H1 (cell line): ENCODE measurements around the gene TOPORS. TPM values are rescaled to one million over a fixed set of nuclear protein-coding genes. Genes with fewer than 3 reads are reported as not detected.

Experiments used
- CTCF ChIA-PET: fragments of 300-600 bp; sonication (Branson Sonifier 250); formaldehyde crosslinking; loops from one replicate; lab custom pipeline; 2021; ENCODE audit not compliant: partially characterized antibody; lab: Charles Lee
- POLR2A ChIA-PET: fragments of 300-600 bp; sonication (Branson Sonifier 250); formaldehyde crosslinking; loops from one replicate; lab custom pipeline; 2021; ENCODE audit warnings: inconsistent platforms; ENCODE audit not compliant: partially characterized antibody; lab: Charles Lee
- DNase-seq, 2 experiments: peaks; one replicate each; pipeline versions ENCODE4 v3.0.0 to v3.0.0-alpha.2; 2010 to 2022; ENCODE audit warnings: low spot score in 2 of 2, low read depth in 1 of 2, mixed read lengths in 1 of 2
- FAIRE-seq: peaks from 2 replicates; lab custom pipeline; 2011; peaks lifted over from hg19 to GRCh38; lab: Jason Lieb, UNC
- H2AFZ ChIP-seq: 2 replicates; pipeline ENCODE4 v1.8.1; 2012; ENCODE audit warnings: low read length, inconsistent platforms
- H2AK5ac ChIP-seq: 2 replicates; pipeline ENCODE4 v1.6.1; 2013; ENCODE audit warnings: low read depth, low read length
- H2BK120ac ChIP-seq: replicated peaks from 2 replicates; pipeline ENCODE3; 2013; ENCODE audit warnings: low read depth, low read length, inconsistent platforms
- H2BK12ac ChIP-seq: 2 replicates; pipeline ENCODE4 v1.6.1; 2013; ENCODE audit warnings: low read depth, low read length
- H2BK15ac ChIP-seq: 2 replicates; pipeline ENCODE4 v1.6.1; 2013; ENCODE audit warnings: low read length
- H2BK20ac ChIP-seq: 2 replicates; pipeline ENCODE4 v1.6.1; 2013; ENCODE audit warnings: low read length
- H2BK5ac ChIP-seq: 2 replicates; pipeline ENCODE4 v1.6.1; 2013; ENCODE audit warnings: low read depth, low read length
- H3K14ac ChIP-seq: 2 replicates; pipeline ENCODE4 v1.6.1; 2013; ENCODE audit warnings: inconsistent platforms; ENCODE audit not compliant: insufficient read length
- H3K18ac ChIP-seq: 2 replicates; pipeline ENCODE4 v1.6.1; 2013; ENCODE audit warnings: low read length; ENCODE audit errors: extremely low read depth
- H3K23ac ChIP-seq: 2 replicates; pipeline ENCODE4 v1.6.1; 2013; ENCODE audit warnings: inconsistent platforms; ENCODE audit not compliant: insufficient read length
- H3K23me2 ChIP-seq: 2 replicates; pipeline ENCODE4 v1.6.1; 2013; ENCODE audit warnings: low read depth, low read length
- H3K27ac ChIP-seq: 2 replicates; pipeline ENCODE4 v1.6.1; 2011; ENCODE audit warnings: low read depth, low read length, inconsistent platforms
- H3K27me3 ChIP-seq, 4 experiments: replicated peaks in 1 of 4; 1 replicate in 1 of 4; 2 replicates in 3 of 4; pipeline versions ENCODE4 v1.6.1 to v1.8.1; 2011 to 2013; ENCODE audit warnings: low read length in 3 of 4, mild to moderate bottlenecking in 3 of 4, inconsistent platforms in 2 of 4, mixed read lengths in 2 of 4, moderate library complexity in 1 of 4; ENCODE audit not compliant: control insufficient read depth in 3 of 4, insufficient read depth in 3 of 4; ENCODE audit errors: extremely low read depth in 1 of 4
- H3K36me3 ChIP-seq, 4 experiments: 2 replicates each; pipeline versions ENCODE4 v1.6.1 to v1.8.1; 2011 to 2013; ENCODE audit warnings: mild to moderate bottlenecking in 4 of 4, low read length in 3 of 4, moderate library complexity in 2 of 4, control low read depth in 1 of 4, inconsistent platforms in 1 of 4; ENCODE audit not compliant: insufficient read depth in 4 of 4, control insufficient read depth in 2 of 4
- H3K4ac ChIP-seq: replicated peaks from 2 replicates; pipeline ENCODE3; 2013; ENCODE audit warnings: low read length, low read depth, mixed read lengths, inconsistent platforms; ENCODE audit not compliant: insufficient read length
- H3K4me1 ChIP-seq, 4 experiments: replicated peaks in 1 of 4; 1 replicate in 1 of 4; 2 replicates in 3 of 4; pipeline versions ENCODE4 v1.6.1 to v1.8.1; 2011 to 2013; ENCODE audit warnings: low read length in 3 of 4, inconsistent platforms in 2 of 4, mixed read lengths in 1 of 4; ENCODE audit not compliant: insufficient read depth in 4 of 4, control insufficient read depth in 3 of 4
- H3K4me2 ChIP-seq, 2 experiments: 2 replicates each; pipeline versions ENCODE4 v1.6.1 to v1.8.1; 2011 to 2013; ENCODE audit warnings: low read depth in 2 of 2, low read length in 2 of 2, control low read depth in 1 of 2, inconsistent platforms in 1 of 2, mild to moderate bottlenecking in 1 of 2; ENCODE audit not compliant: insufficient read depth in 1 of 2
- H3K4me3 ChIP-seq, 4 experiments: fragments of 200-600, 300-600 bp in 1 of 4; sonication (generic), shearing (Covaris generic), sonication (Bioruptor Twin) in 1 of 4; 2 replicates each; pipeline versions ENCODE4 v1.5.1 to v1.8.1; 2011 to 2016; ENCODE audit warnings: low read length in 4 of 4, low read depth in 3 of 4, control low read depth in 2 of 4, inconsistent platforms in 2 of 4, mild to moderate bottlenecking in 2 of 4, mixed read lengths in 1 of 4, moderate library complexity in 1 of 4; ENCODE audit not compliant: insufficient read depth in 2 of 4; ENCODE audit errors: extremely low read depth in 1 of 4
- H3K56ac ChIP-seq: replicated peaks from 2 replicates; pipeline ENCODE3; 2013; ENCODE audit warnings: low read depth, mild to moderate bottlenecking, mixed read lengths, low read length, inconsistent platforms; ENCODE audit not compliant: insufficient read length
- H3K79me1 ChIP-seq: 2 replicates; pipeline ENCODE4 v1.6.1; 2013; ENCODE audit warnings: low read depth, low read length, control low read depth
- H3K79me2 ChIP-seq, 2 experiments: 2 replicates each; pipeline versions ENCODE4 v1.6.1 to v1.8.1; 2012 to 2013; ENCODE audit warnings: low read length in 2 of 2, mild to moderate bottlenecking in 2 of 2, inconsistent platforms in 1 of 2; ENCODE audit not compliant: insufficient read depth in 2 of 2, control insufficient read depth in 1 of 2
- H3K9ac ChIP-seq, 4 experiments: replicated peaks in 1 of 4; 1 replicate in 1 of 4; 2 replicates in 3 of 4; pipeline versions ENCODE4 v1.6.1 to v1.8.1; 2011 to 2013; ENCODE audit warnings: low read depth in 3 of 4, low read length in 3 of 4, control low read depth in 2 of 4, mild to moderate bottlenecking in 2 of 4, moderate library complexity in 2 of 4, inconsistent platforms in 1 of 4; ENCODE audit errors: extremely low read depth in 1 of 4
- H3K9me3 ChIP-seq, 2 experiments: 2 replicates each; pipeline versions ENCODE4 v1.6.1 to v1.8.1; 2012 to 2013; ENCODE audit warnings: mild to moderate bottlenecking in 2 of 2, moderate library complexity in 2 of 2, control low read depth in 1 of 2, inconsistent platforms in 1 of 2, low read depth in 1 of 2, low read length in 1 of 2, mixed read lengths in 1 of 2; ENCODE audit not compliant: insufficient read depth in 2 of 2
- H4K20me1 ChIP-seq, 2 experiments: replicated peaks in 1 of 2; 2 replicates each; pipeline versions ENCODE3 to v1.8.1; 2011 to 2013; ENCODE audit warnings: inconsistent platforms in 2 of 2, low read length in 2 of 2, mild to moderate bottlenecking in 1 of 2; ENCODE audit not compliant: insufficient read depth in 2 of 2, control insufficient read depth in 1 of 2
- H4K5ac ChIP-seq: 2 replicates; pipeline ENCODE4 v1.6.1; 2013; ENCODE audit warnings: low read length, low read depth, mixed read lengths, inconsistent platforms; ENCODE audit not compliant: insufficient read length
- H4K8ac ChIP-seq: 2 replicates; pipeline ENCODE4 v1.8.0; 2013; ENCODE audit warnings: mild to moderate bottlenecking, moderate library complexity, low read length, inconsistent platforms; ENCODE audit not compliant: insufficient read depth; ENCODE audit errors: extremely low read depth
- H4K91ac ChIP-seq: replicated peaks from 2 replicates; pipeline ENCODE3; 2013; ENCODE audit warnings: low read length, mixed read lengths, inconsistent platforms; ENCODE audit not compliant: insufficient read length
- ATF2 ChIP-seq: IDR thresholded peaks from 2 replicates; pipeline ENCODE4 v1.6.1; 2012; ENCODE audit warnings: low read length, inconsistent platforms
- BACH1 ChIP-seq: IDR thresholded peaks from 2 replicates; pipeline ENCODE4 v1.6.1; 2012; ENCODE audit warnings: low read length, improper control_type of control experiment
- RBBP5 ChIP-seq: IDR thresholded peaks from 2 replicates; pipeline ENCODE4 v1.7.1; 2012; ENCODE audit warnings: low read depth, mild to moderate bottlenecking, inconsistent platforms, low read length, moderate library complexity, borderline replicate concordance
- RFX5 ChIP-seq: IDR thresholded peaks from 2 replicates; pipeline ENCODE4 v1.6.1; 2011; ENCODE audit warnings: low read depth, low read length, improper control_type of control experiment, borderline replicate concordance
- RNF2 ChIP-seq: fragments of 200-900, 300-1000 bp; sonication (generic); IDR thresholded peaks from 2 replicates; pipeline ENCODE4 v1.7.1; 2016; ENCODE audit warnings: borderline replicate concordance, low read depth, mild to moderate bottlenecking, antibody characterized with exemption, low read length; ENCODE audit not compliant: poor library complexity, severe bottlenecking; ENCODE audit errors: missing control alignments
- SRF ChIP-seq: IDR thresholded peaks from 2 replicates; pipeline ENCODE4 v1.6.1; 2011; ENCODE audit warnings: mild to moderate bottlenecking, low read depth, low read length, moderate library complexity
- TEAD4 ChIP-seq: IDR thresholded peaks from 2 replicates; pipeline ENCODE4 v1.6.1; 2012; ENCODE audit warnings: low read depth, low read length, inconsistent platforms, mixed read lengths
- WGBS, 2 experiments: shearing (Covaris generic) in 1 of 2; methylation state at CpG; one replicate each; pipeline versions ENCODE4 v1.1.6 to v1.1.7; 2013 to 2015; ENCODE audit warnings: low lambda C conversion rate in 2 of 2, mixed read lengths in 2 of 2, inconsistent platforms in 1 of 2, low coverage in 1 of 2, missing lambda C conversion rate in 1 of 2; ENCODE audit not compliant: insufficient replicate concordance in 2 of 2, insufficient coverage in 1 of 2, insufficient read length in 1 of 2; ENCODE audit errors: extremely low coverage in 1 of 2, missing lambda C conversion rate in 1 of 2; 5-methylcytosine and 5-hydroxymethylcytosine counted together
- polyA plus RNA-seq, 7 experiments: library from polyadenylated mRNA; depleted of rRNA in 3 of 7; stranded (reverse) in 5 of 7; unstranded in 2 of 7; fragments of >200 nt in 5 of 7; fragments of 200-250 nt in 2 of 7; gene quantifications; 1 replicate in 5 of 7; 2 replicates in 1 of 7; 4 replicates in 1 of 7; pipeline versions ENCODE4 v1.2.1 to v1.2.3, GENCODE V29; 2011 to 2013; ENCODE audit warnings: missing spikeins in 2 of 7, mixed read lengths in 2 of 7
- total RNA-seq: library from RNA; stranded (reverse); fragmentation: NEBNext Ultra II Directional; extraction: Animal tissue kit (Norgen Biotek cat#: 25700); gene quantifications from 2 replicates; pipeline ENCODE4 v1.2.1, GENCODE V29; 2021

The TOPORS gene
- total and polyA plus RNA-seq, 2 of the 8 experiments (the other 6 are each of a cell fraction or from before 2014, with no cell fraction given), result 10.3 to 30.7 TPM

- Histone ChIP-seq H3K9me3 (no peaks in the 10 kb centered on the region), H3K4me2 (no peak overlapping the region), H3K4me1 (peaks cover 0 to under 1% (median 0%) of the 10 kb centered on the region in 4 experiments; a peak in 2 of 7 replicates), H2AFZ (no peak overlapping the region), H2BK12ac (no peak overlapping the region), H3K23me2 (no peaks in the 10 kb centered on the region), H3K18ac (no peak overlapping the region), H3K4ac (no peak overlapping the region), H2BK5ac (no peak overlapping the region), H4K8ac (no peak overlapping the region), H4K20me1 (no peaks in the 10 kb centered on the region), H4K91ac (no peak overlapping the region), H3K36me3 (no peaks in the 10 kb centered on the region; a peak in 1 of 8 replicates), H2AK5ac (no peak overlapping the region), H3K14ac (no peak overlapping the region), H4K5ac (no peak overlapping the region), H3K9ac (no peak overlapping the region), H3K27ac (no peak overlapping the region), H3K56ac (no peak overlapping the region), H3K23ac (no peak overlapping the region), H2BK20ac (no peak overlapping the region), H3K27me3 (no peaks in the 10 kb centered on the region), H3K79me1 (0 out of 2 replicates have a peak, but pooled peaks cover 2% of the 10 kb centered on the region), H3K79me2 (peaks cover 0 to 5% of the 10 kb centered on the region in 2 experiments; a peak in 2 of 4 replicates), H2BK15ac (no peak overlapping the region), H3K4me3 (no peak overlapping the region), H2BK120ac (no peak overlapping the region)
- FAIRE-seq (no peak), DNase-seq (no peak)
- 87% methylated on average over 3 of the region's 3 CpGs; no CpG with 5 or more reads in 1 of the 2 experiments for WGBS, 2 experiments
- POLR2A ChIA-PET, result interaction anchor here (0.7 kb wide), 1 partner anchor 466 kb away, joined by 3 read pairs; no protein-coding TSS in a partner anchor
- CTCF ChIA-PET, result interaction anchor here (0.9 to 2.4 kb wide), 3 partner anchors 14 to 174 kb away, joined by 3 to 8 read pairs (median 3); partner anchors contain the start of gene ACO1
- TF ChIP-seq RNF2 (no peak), ATF2 (no peak), RBBP5 (no peak), TEAD4 (no peak), SRF (no peak), BACH1 (no peak), RFX5 (no peak)
Observed at GRCh38 chr9:32558408-32558934, 6.1 kb upstream of the TOPORS start.
